IMR-90 (cell line): ENCODE measurements around the gene OVCH1. TPM values are rescaled to one million over a fixed set of nuclear protein-coding genes. Genes with fewer than 3 reads are reported as not detected.

Experiments
- ATAC-seq: fragments of 200-7000 bp; cut with Tn5 transposase; 2 replicates; pipeline ENCODE4 v1.9.1; 2020; ENCODE audit warnings: low read depth, mild to moderate bottlenecking, moderate library complexity
- BruUV-seq: library from RNA; stranded (reverse); fragments of 400-500 nt; replicated peaks from 2 replicates; lab custom pipeline; 2021; lab: Mats Ljungman, UMichigan
- CTCF ChIA-PET: fragments of 300-600 bp; formaldehyde crosslinking; extraction: SDS; loops from one replicate; lab custom pipeline; 2021; ENCODE audit warnings: antibody characterized with exemption; lab: Yijun Ruan, JAX
- POLR2A ChIA-PET: fragments of 300-600 bp; sonication (Branson Sonifier 250); formaldehyde crosslinking; loops from one replicate; lab custom pipeline; 2022; ENCODE audit warnings: antibody characterized with exemption; ENCODE audit not compliant: unreplicated experiment; lab: Charles Lee
- DNase-seq: peaks from one replicate; pipeline ENCODE4 v3.0.0; 2013
- H2AFZ ChIP-seq: replicated peaks from 2 replicates; pipeline ENCODE3; 2013; ENCODE audit warnings: low read length, mild to moderate bottlenecking; ENCODE audit not compliant: poor library complexity
- H2AK5ac ChIP-seq: 2 replicates; pipeline ENCODE4 v1.6.1; 2013; ENCODE audit warnings: low read depth, low read length, inconsistent platforms
- H2AK9ac ChIP-seq: replicated peaks from 2 replicates; pipeline ENCODE3; 2013; ENCODE audit warnings: mild to moderate bottlenecking, low read depth, low read length, moderate library complexity; ENCODE audit not compliant: poor library complexity
- H2BK120ac ChIP-seq: 2 replicates; pipeline ENCODE4 v1.6.1; 2013; ENCODE audit warnings: low read depth, low read length, inconsistent platforms
- H2BK15ac ChIP-seq: 3 replicates; pipeline ENCODE4 v1.6.1; 2013; ENCODE audit warnings: low read depth, low read length, inconsistent platforms
- H2BK20ac ChIP-seq: 2 replicates; pipeline ENCODE4 v1.6.1; 2013; ENCODE audit warnings: low read depth, mild to moderate bottlenecking, inconsistent platforms, low read length, moderate library complexity
- H2BK5ac ChIP-seq: 2 replicates; pipeline ENCODE4 v1.6.1; 2013; ENCODE audit warnings: mild to moderate bottlenecking, low read depth, low read length, inconsistent platforms; ENCODE audit not compliant: poor library complexity, severe bottlenecking
- H3K14ac ChIP-seq: replicated peaks from 2 replicates; pipeline ENCODE4 v1.6.1; 2013; ENCODE audit warnings: low read depth, low read length, inconsistent platforms
- H3K18ac ChIP-seq: 2 replicates; pipeline ENCODE4 v1.6.1; 2013; ENCODE audit warnings: low read depth, low read length, control low read depth
- H3K23ac ChIP-seq: 2 replicates; pipeline ENCODE4 v1.6.1; 2013; ENCODE audit warnings: low read depth, low read length, inconsistent platforms
- H3K27ac ChIP-seq: 2 replicates; pipeline ENCODE4 v1.5.1; 2013; ENCODE audit warnings: mild to moderate bottlenecking, control low read depth, low read length; ENCODE audit not compliant: insufficient read depth
- H3K27me3 ChIP-seq: 2 replicates; pipeline ENCODE4 v1.6.1; 2013; ENCODE audit warnings: low read length; ENCODE audit not compliant: control insufficient read depth, insufficient read depth
- H3K36me3 ChIP-seq: 2 replicates; pipeline ENCODE4 v1.6.1; 2013; ENCODE audit warnings: low read length, mixed read lengths; ENCODE audit not compliant: control insufficient read depth, insufficient read depth
- H3K4ac ChIP-seq: 2 replicates; pipeline ENCODE4 v1.6.1; 2013; ENCODE audit warnings: low read depth, low read length, inconsistent platforms
- H3K4me1 ChIP-seq: 2 replicates; pipeline ENCODE4 v1.6.1; 2013; ENCODE audit warnings: low read length, mixed read lengths; ENCODE audit not compliant: control insufficient read depth, insufficient read depth
- H3K4me2 ChIP-seq: 2 replicates; pipeline ENCODE4 v1.6.1; 2013; ENCODE audit warnings: low read depth, mild to moderate bottlenecking, control low read depth, low read length, moderate library complexity
- H3K4me3 ChIP-seq: 2 replicates; pipeline ENCODE4 v1.5.1; 2013; ENCODE audit warnings: low read depth, mild to moderate bottlenecking, control low read depth, low read length, moderate library complexity; ENCODE audit not compliant: insufficient read depth
- H3K56ac ChIP-seq: 2 replicates; pipeline ENCODE4 v1.6.1; 2013; ENCODE audit warnings: low read length, inconsistent platforms; ENCODE audit not compliant: insufficient read depth; ENCODE audit errors: extremely low read depth
- H3K79me1 ChIP-seq, 2 experiments: 2 replicates each; pipeline ENCODE4 v1.6.1; 2013; ENCODE audit warnings: low read length in 2 of 2, inconsistent platforms in 1 of 2, low read depth in 1 of 2
- H3K9ac ChIP-seq: 2 replicates; pipeline ENCODE4 v1.6.1; 2013; ENCODE audit warnings: low read depth, low read length, control low read depth
- H3K9me1 ChIP-seq: 2 replicates; pipeline ENCODE4 v1.6.1; 2013; ENCODE audit warnings: low read length, inconsistent platforms; ENCODE audit not compliant: insufficient read depth
- H3K9me3 ChIP-seq: 2 replicates; pipeline ENCODE4 v1.6.1; 2013; ENCODE audit warnings: low read length; ENCODE audit not compliant: control insufficient read depth, insufficient read depth
- H4K20me1 ChIP-seq: 2 replicates; pipeline ENCODE4 v1.6.1; 2013; ENCODE audit warnings: low read length, inconsistent platforms; ENCODE audit not compliant: insufficient read depth
- H4K5ac ChIP-seq: 2 replicates; pipeline ENCODE4 v1.6.1; 2013; ENCODE audit warnings: mild to moderate bottlenecking, low read depth, low read length, control low read depth
- H4K8ac ChIP-seq, 2 experiments: 2 replicates each; pipeline ENCODE4 v1.6.1; 2013; ENCODE audit warnings: low read depth in 2 of 2, low read length in 2 of 2, control low read depth in 1 of 2, inconsistent platforms in 1 of 2
- H4K91ac ChIP-seq: 2 replicates; pipeline ENCODE4 v1.6.1; 2013; ENCODE audit warnings: low read depth, low read length, inconsistent platforms; ENCODE audit not compliant: insufficient read depth
- BHLHE40 ChIP-seq: fragments of 150-350 bp; IDR thresholded peaks from 2 replicates; pipeline ENCODE4 v1.6.1; 2016; ENCODE audit warnings: mild to moderate bottlenecking, low read depth, low read length
- CEBPB ChIP-seq: IDR thresholded peaks from 2 replicates; pipeline ENCODE4 v1.6.1; 2012; ENCODE audit warnings: low read depth, low read length, improper control_type of control experiment
- CHD1 ChIP-seq: IDR thresholded peaks from 2 replicates; pipeline ENCODE4 v1.6.1; 2012; ENCODE audit warnings: low read depth, low read length, improper control_type of control experiment
- FOS ChIP-seq: fragments of 150-350 bp; IDR thresholded peaks from 2 replicates; pipeline ENCODE4 v1.6.1; 2016; ENCODE audit warnings: low read depth, low read length
- MAZ ChIP-seq: IDR thresholded peaks from 2 replicates; pipeline ENCODE4 v1.6.1; 2012; ENCODE audit warnings: low read depth, mild to moderate bottlenecking, low read length, improper control_type of control experiment, moderate library complexity, borderline replicate concordance
- MXI1 ChIP-seq: IDR thresholded peaks from 2 replicates; pipeline ENCODE4 v1.6.1; 2012; ENCODE audit warnings: low read depth, mild to moderate bottlenecking, low read length, moderate library complexity, borderline replicate concordance
- NFE2L2 ChIP-seq: fragments of 150-350 bp; IDR thresholded peaks from 2 replicates; pipeline ENCODE4 v1.6.1; 2016; ENCODE audit warnings: low read depth, mild to moderate bottlenecking, low read length
- POLR2A ChIP-seq: IDR thresholded peaks from 2 replicates; pipeline ENCODE4 v1.6.1; 2012; ENCODE audit warnings: mild to moderate bottlenecking, low read depth, low read length
- RAD21 ChIP-seq: IDR thresholded peaks from 2 replicates; pipeline ENCODE4 v1.6.1; 2012; ENCODE audit warnings: low read length, improper control_type of control experiment
- RCOR1 ChIP-seq: IDR thresholded peaks from 2 replicates; pipeline ENCODE4 v1.6.1; 2012; ENCODE audit warnings: mild to moderate bottlenecking, low read length, improper control_type of control experiment; ENCODE audit not compliant: insufficient replicate concordance
- RFX5 ChIP-seq: IDR thresholded peaks from 2 replicates; pipeline ENCODE4 v1.8.0; 2012; ENCODE audit warnings: low read depth, mild to moderate bottlenecking, low read length, moderate library complexity
- SMC3 ChIP-seq: fragments of 150-350 bp; IDR thresholded peaks from 2 replicates; pipeline ENCODE4 v1.6.1; 2016; ENCODE audit warnings: low read depth, mild to moderate bottlenecking, antibody characterized with exemption, low read length, moderate library complexity
- USF2 ChIP-seq: fragments of 150-350 bp; IDR thresholded peaks from 2 replicates; pipeline ENCODE4 v1.6.1; 2017; ENCODE audit warnings: mild to moderate bottlenecking, antibody characterized with exemption, low read length, low read depth
- WGBS, 2 experiments: methylation state at CpG; one replicate each; pipeline versions ENCODE4 v1.1.5 to v1.1.7; 2013; ENCODE audit warnings: missing lambda C conversion rate in 2 of 2; ENCODE audit not compliant: insufficient read length in 1 of 2; ENCODE audit errors: extremely low coverage in 2 of 2; 5-methylcytosine and 5-hydroxymethylcytosine counted together
- dilution Hi-C: fragments of 300-500 bp; cut with HindIII; formaldehyde crosslinking; loops from one replicate; pipeline ENCODE4 v1.14.3; 2018; ENCODE audit warnings: low sequenced_read_pairs; ENCODE audit not compliant: unreplicated experiment
- in situ Hi-C: fragments of 300-500 bp; cut with MboI; formaldehyde crosslinking; loops from 3 replicates; pipeline ENCODE4 v1.14.3; 2019; ENCODE audit warnings: low sequenced_read_pairs, inconsistent platforms, mixed read lengths
- intact Hi-C: fragments of 100-400 bp; cut with micrococcal nuclease; formaldehyde crosslinking; loops from 2 replicates; pipeline ENCODE4 v1.10.0; 2022
- polyA plus RNA-seq, 3 experiments: library from polyadenylated mRNA; depleted of rRNA; stranded (reverse); fragments of >200 nt; gene quantifications; 2 replicates each; pipeline ENCODE4 v1.2.3, GENCODE V29; 2012; ENCODE audit warnings: low replicate concordance in 1 of 3
- total RNA-seq: library from RNA; depleted of rRNA; stranded (reverse); fragments of >200 nt; gene quantifications from 2 replicates; pipeline ENCODE4 v1.2.3, GENCODE V29; 2012
- TF ChIP-seq, protein P1 (sequence below): fragments of 150-350 bp; IDR thresholded peaks from 2 replicates; pipeline ENCODE4 v1.6.1; 2016; ENCODE audit warnings: low read depth, mild to moderate bottlenecking, low read length, moderate library complexity, borderline replicate concordance

Gene OVCH1
- total and polyA plus RNA-seq, 2 of the 4 experiments (the other 2 are of a cell fraction), result 0.05 to 0.18 TPM

DNA sequence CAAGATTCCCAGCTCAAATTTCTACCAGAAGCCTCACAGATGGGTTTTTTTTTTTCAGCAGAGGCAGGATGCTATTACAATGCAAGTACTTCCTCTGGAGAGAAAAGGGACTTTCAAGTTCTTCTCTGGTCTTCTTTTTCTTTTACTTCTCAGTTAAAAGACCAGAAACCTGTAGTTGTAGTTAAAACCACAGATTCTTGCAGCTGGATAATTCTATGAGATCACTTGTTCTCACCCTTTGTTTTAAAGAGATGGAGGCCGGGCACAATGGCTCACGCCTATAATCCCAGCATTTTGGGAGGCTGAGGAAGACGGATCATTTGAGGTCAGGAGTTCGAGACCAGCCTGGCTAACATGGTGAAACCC, 47.6 kb upstream of the OVCH1 start (continued):
- TF ChIP-seq RFX5 (no peak), MXI1 (no peak), CHD1 (no peak)

DNA sequence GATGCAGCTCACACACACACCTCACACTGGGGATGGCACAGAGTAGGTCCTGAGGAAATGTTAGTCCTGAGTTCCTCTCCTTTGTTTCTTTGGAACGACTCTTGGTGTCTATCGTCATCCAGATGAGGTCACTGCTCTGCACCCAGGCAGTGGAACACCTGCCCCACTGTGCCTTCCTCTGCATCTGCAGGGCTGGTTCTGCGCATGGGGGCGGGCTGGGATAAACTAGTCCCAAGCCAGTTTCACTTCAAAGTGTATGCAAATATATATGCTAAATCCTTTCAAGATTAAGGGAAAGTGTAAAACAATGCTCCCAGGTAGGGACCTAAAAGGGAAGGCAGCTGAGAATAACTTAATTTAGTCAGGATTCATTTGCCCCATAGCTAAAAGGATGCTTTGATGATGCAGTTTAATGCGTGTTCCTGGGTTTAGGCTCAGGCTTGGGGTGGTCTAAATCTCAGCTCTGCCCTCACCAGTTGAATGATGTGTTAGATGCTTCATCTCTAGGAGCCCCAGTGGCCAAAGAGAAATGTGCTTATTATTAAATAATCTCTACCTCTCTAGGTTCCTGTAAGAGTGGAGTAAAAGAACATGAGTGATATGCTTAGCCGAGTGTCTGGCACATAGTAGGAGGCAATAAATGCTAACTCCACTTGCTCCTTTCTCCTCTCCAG, 47.1 kb upstream of the OVCH1 start:
- H3K27ac ChIP-seq, result no peak overlapping the region
- intact Hi-C loops, result no loop called here
- CTCF ChIA-PET, result interaction anchor here (0.6 to 2.2 kb wide), 4 partner anchors 9 to 413 kb away, joined by 3 to 12 read pairs (median 4); no protein-coding TSS in a partner anchor
- TF ChIP-seq RCOR1, result no peak
- no peak for TF ChIP-seq RFX5
- TF ChIP-seq RAD21, result no peak
- no peak for TF ChIP-seq MXI1
- TF ChIP-seq CEBPB, result no peak
- no peak for TF ChIP-seq BHLHE40
- TF ChIP-seq MAZ, result no peak
- TF ChIP-seq NFE2L2, result no peak
- no peak for TF ChIP-seq FOS
- no peak for TF ChIP-seq CHD1
- no peak for TF ChIP-seq SMC3
- TF ChIP-seq USF2, result no peak
- TF ChIP-seq, protein P1, sequence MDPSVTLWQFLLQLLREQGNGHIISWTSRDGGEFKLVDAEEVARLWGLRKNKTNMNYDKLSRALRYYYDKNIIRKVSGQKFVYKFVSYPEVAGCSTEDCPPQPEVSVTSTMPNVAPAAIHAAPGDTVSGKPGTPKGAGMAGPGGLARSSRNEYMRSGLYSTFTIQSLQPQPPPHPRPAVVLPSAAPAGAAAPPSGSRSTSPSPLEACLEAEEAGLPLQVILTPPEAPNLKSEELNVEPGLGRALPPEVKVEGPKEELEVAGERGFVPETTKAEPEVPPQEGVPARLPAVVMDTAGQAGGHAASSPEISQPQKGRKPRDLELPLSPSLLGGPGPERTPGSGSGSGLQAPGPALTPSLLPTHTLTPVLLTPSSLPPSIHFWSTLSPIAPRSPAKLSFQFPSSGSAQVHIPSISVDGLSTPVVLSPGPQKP, result no peak
- no peak for TF ChIP-seq POLR2A

More for the DNA sequence above, 47.1 kb upstream of the OVCH1 start:
- no TSS peak for BruUV-seq
- Histone ChIP-seq H2AFZ (no peak overlapping the region), H3K9ac (no peak overlapping the region), H3K9me1 (peaks cover 16% of the 10 kb centered on the region), H2BK15ac (peak overlapping the region; percentile 34; the same call in 2 of the 3 replicates), H4K91ac (peak overlapping the region; percentile 64), H3K9me3 (no peaks in the 10 kb centered on the region), H3K14ac (peak overlapping the region; percentile 2; the same call in 1 of the 2 replicates), H2BK120ac (peak overlapping the region; percentile 87), H4K8ac (peak overlapping the region; percentile 48 to 59; a peak in 2 of 4 replicates), H4K5ac (peak overlapping the region; percentile 64), H3K36me3 (no peaks in the 10 kb centered on the region), H3K18ac (peak overlapping the region; percentile 82), H2AK5ac (peak overlapping the region; percentile 47), H3K4me3 (no peak overlapping the region), H3K4me2 (no peak overlapping the region), H2AK9ac (no peak overlapping the region), H2BK20ac (peak overlapping the region; percentile 80), H3K79me1 (peaks cover 0 to 31% of the 10 kb centered on the region in 2 experiments; a peak in 2 of 4 replicates), H3K27me3 (no peaks in the 10 kb centered on the region), H4K20me1 (no peaks in the 10 kb centered on the region), H2BK5ac (no peak overlapping the region), H3K4ac (peak overlapping the region; percentile 99), H3K23ac (peak overlapping the region; percentile 38; the same call in 1 of the 2 replicates), H3K4me1 (peaks cover 16% of the 10 kb centered on the region), H3K56ac (no peak overlapping the region)
- dilution Hi-C loops (no loop called here), in situ Hi-C loops (loop anchor here (10.0 kb wide), 1 partner anchor 240 kb away; the partner anchor contains the start of gene TMTC1)
- ATAC-seq, result no peak
- DNase-seq, result no peak
- POLR2A ChIA-PET, result interaction anchor here (0.6 to 0.7 kb wide), 2 partner anchors 171 to 744 kb away, joined by 3 to 4 read pairs; no protein-coding TSS in a partner anchor
- 100% methylated on average over 1 of the region's 6 CpGs; no CpG with 5 or more reads in 1 of the 2 experiments for WGBS, 2 experiments
